ENCODE results near the gene UBA3.

DNA sequence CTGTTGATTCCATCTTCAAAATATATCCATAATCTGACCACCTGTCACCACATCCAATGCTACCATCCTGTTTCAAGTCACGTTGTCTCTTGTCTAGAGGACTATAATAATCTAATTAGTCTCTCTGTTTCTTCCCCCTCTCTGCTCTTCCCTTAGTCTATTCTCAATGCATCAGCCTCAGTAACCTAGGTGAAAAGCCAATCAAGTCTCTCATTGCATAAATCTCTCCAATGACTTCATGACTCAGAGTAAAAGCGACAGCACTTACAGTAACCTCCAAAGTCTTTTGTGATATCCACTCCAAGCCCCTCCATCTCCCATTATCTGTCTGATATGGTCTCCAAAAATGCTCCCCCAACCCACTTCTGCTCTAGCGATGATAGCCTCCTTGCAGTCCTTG, 7.2 kb downstream of the UBA3 start:
- TF ChIP-seq, protein P1, sequence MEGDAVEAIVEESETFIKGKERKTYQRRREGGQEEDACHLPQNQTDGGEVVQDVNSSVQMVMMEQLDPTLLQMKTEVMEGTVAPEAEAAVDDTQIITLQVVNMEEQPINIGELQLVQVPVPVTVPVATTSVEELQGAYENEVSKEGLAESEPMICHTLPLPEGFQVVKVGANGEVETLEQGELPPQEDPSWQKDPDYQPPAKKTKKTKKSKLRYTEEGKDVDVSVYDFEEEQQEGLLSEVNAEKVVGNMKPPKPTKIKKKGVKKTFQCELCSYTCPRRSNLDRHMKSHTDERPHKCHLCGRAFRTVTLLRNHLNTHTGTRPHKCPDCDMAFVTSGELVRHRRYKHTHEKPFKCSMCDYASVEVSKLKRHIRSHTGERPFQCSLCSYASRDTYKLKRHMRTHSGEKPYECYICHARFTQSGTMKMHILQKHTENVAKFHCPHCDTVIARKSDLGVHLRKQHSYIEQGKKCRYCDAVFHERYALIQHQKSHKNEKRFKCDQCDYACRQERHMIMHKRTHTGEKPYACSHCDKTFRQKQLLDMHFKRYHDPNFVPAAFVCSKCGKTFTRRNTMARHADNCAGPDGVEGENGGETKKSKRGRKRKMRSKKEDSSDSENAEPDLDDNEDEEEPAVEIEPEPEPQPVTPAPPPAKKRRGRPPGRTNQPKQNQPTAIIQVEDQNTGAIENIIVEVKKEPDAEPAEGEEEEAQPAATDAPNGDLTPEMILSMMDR (IDR thresholded peaks at IDR 0.05): no peak
- no peak for TF ChIP-seq ZFX (IDR thresholded peaks at IDR 0.05; ENCODE audit: borderline replicate concordance)
